Stimulated activated CD8-positive, alpha-beta memory T cell treated with anti-CD3 and anti-CD28 coated beads, Interleukin-12 subunit alpha, Interleukin-12 subunit beta, amount 100 ng/mL, for 24 hours (primary cell): ENCODE data around the gene KRT12.
"Not testable (repeated sequence)": the region's sequence is repeated elsewhere in the genome, so short reads cannot be mapped to it uniquely, and the experiment has no call there.

Experiments used
- DNase-seq: peaks from one replicate; pipeline ENCODE4 v3.0.0-alpha.2; 2020; ENCODE audit errors: extremely low read depth

Gene KRT12

DNA sequence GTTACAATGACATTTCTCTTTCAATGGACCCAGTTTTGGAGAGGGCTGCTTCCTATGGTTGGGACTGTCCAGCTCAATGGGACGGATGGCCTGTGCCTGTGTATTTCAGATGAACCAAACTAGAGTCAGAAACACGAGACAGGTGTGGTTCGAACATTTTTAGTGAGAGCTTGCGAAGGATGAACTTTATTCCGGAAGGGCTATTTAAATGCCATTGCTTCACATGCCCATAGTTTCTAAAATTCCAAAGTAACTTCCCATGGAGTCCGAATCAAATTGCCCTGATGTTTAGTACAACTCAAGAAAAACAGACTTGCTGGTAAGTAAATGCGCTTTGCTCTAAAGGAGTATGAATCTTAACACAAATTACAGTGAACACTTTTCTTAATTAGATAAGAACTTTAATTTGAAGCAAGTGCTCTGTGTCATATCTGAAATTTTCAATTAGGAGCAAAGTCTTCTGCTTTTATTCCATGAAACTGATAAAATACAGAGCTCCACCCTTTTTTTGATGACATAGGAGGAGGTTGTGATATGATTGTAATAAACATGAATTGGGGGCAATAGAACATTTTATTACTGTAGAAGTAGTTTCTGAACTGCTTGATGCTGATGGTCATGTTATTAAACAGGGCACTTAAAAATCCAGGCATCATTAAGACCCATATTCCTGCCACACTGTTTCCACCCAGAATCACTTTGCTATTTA is 16.8 kb upstream of the KRT12 start:
- no peak for DNase-seq

DNA sequence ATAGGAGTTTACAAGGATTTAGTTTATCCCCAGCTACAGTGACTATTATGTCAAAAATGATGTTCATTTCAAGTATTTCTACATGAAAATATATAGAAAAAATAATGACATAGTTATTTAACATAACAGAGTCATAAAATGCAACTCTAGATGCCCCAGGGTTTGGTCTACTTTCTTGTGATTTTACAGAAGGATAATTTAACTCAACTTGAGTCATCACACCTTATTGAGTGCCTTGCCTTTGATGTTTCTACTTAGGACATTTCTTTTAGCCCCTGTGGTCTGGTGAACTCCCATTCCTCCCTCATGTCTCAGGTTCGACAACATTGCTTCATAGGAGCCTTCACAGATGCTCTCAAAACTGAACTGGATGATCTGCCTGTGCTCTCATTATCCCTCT is 16.0 kb upstream of the KRT12 start:
- no peak for DNase-seq

DNA sequence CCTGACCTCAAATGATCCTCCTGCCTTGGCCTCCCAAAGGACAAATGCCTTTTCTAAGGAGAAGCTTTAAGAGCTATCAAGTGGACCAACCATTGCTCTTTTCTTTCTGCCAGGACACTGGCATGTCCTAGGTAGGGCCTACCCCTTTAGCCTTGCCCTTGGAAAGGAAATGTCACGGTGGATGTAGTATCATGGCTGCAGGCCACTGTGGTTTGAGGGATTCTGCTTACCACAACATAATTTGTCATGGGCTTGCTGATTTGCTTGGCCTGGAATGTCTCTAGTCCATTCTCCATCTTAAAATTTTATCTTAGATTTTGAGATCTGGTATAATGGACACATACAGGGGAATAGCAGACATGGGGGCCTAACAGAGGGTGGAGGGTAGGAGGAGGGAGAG is 12.0 kb upstream of the KRT12 start:
- no peak for DNase-seq

DNA sequence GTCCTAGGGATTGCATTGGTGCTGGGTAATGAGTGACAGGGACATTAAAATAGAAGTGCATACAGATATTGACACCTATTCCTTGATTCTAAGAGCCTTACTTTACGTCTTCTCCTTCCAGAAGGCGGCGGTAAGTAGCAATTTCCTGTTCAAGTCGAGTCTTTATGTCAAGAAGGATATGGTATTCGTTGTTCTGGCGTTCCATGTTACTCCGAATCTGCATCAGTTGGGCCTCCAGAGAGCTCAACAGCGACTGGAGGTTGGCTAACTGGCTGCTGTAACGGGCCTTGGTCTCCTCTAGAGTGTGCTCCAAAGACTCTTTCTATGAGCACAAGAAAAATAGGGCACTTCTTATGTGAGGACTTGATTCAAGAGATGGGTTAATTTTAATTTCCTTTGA is 11.0 kb upstream of the KRT12 start:
- DNase-seq, result no peak

DNA sequence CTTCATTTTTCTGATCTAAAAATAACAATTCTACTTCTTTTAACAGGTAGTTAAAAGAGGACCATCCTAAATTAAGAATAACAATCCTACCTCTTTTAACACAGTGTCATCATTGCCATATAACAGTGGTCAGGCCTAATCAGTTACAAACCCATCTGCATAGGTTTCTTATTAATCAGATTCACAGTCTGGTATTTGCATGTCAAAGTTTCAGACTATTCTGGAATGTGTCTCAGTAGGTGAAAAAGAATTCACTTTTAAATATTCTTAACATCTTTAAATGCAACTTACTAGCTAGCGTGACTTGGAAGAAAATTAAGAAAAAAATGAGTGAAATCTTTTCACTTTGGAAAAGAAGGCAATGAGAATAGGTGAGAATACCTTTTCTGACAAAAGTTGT is 6.8 kb upstream of the KRT12 start:
- DNase-seq, result no peak

DNA sequence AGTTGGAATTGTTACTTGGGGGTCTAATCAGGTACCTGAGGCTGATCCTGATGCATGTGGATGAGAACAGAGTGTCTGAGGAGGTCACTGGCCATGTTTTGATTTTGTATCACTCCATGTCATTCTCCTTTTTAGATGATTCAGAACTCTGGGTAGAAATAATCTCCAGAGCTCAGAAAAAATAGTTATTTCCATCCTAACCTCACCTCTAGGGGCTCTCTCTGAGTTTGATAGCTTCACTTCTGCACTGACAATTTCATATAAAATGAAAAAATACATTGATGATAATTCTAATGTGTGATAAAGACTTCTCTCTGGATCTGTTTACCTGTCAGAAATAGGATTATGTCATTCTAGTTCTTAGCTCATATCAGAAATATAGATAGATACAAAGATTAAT is 6.2 kb upstream of the KRT12 start:
- no peak for DNase-seq

DNA sequence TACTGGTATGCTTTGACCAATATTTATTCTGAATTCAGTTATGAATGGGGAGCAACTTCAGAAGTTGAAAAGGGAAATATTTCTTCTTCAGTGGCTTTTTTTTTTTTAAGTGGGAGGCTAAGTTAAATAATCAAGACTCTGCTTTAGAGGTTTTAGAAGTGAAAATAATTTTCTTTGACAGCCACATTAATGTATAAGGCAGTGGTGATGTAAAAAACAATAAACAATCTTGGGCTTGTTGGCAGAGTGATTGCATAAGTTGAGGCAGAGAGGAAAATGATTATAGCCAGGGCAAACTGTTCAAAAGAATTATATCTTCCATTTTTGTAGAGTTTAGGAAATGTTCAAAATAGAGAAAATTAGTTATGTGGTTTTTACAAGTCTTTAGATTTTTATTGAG is 5.4 kb upstream of the KRT12 start:
- DNase-seq, result no peak

DNA sequence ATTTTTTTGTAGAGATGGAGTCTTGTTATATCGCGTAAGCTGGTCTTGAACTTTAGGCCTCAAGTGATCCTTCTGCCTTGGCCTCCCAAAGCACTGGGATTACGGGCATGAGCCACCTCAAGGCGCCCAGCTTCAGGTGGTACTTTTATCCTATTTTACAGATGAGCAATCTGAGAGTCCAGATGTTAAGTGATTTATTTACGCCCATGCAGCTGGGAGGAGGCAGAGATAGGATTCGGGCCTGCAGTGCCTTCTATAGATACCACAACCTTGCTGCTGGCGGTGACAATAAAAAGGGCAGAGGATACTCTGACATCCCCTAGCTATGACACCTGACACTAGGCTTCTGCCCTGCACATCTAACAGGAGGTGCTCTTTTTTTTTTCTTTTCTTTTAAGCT is 4.3 kb upstream of the KRT12 start:
- no peak for DNase-seq

DNA sequence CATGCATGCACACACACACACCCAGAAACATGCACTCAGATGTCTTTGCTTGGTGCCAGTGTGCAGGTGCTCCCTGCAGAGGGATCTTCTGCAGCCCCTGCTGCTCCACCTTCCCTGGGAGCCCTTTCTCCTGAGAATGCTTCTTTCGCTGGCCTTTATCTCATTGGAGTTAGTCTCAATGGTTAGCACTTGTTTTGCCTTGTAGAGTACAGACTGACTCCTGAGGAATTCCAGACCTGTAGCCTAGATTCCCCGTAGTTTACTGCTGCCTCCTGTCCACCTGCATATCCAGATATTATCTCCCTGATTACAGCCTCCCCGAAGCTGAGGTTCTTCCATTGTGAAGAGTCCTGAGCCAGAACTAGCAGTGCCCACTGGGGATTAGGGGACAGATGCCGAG is 3.1 kb upstream of the KRT12 start:
- DNase-seq, result no peak

DNA sequence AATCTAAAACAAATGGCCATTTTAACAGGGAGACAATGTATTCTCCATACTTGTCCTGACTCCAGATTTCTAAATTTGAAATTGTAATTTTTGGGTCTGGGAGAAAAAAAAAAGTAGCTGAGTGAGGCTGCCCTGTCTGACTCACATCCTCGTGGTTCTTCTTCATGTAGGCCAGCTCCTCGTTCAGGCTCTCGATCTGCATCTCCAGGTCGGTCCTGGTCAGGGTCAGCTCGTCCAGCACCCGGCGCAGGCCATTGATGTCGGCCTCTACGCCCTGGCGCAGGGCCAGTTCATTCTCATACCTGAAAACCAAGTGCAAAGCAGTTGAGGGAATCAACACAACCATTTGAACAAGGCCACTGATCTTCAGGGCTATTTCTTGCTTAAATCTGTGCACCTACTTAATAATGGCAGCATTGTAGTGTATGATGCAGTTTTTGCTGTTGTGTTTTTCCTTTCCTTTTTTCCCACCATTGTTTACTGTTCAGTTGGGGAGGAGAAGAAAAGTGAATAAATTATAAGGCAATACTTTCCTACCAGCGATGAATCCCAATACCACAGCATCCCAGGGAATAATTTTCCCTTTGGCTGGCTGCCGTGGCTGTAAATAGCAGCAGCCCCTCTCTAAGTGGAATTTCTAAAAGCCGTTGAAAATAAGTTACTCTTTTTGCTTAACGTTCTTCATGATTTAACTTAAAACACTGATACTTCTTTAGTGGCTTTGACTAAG is 2.2 kb downstream of the KRT12 start:
- no peak for DNase-seq

DNA sequence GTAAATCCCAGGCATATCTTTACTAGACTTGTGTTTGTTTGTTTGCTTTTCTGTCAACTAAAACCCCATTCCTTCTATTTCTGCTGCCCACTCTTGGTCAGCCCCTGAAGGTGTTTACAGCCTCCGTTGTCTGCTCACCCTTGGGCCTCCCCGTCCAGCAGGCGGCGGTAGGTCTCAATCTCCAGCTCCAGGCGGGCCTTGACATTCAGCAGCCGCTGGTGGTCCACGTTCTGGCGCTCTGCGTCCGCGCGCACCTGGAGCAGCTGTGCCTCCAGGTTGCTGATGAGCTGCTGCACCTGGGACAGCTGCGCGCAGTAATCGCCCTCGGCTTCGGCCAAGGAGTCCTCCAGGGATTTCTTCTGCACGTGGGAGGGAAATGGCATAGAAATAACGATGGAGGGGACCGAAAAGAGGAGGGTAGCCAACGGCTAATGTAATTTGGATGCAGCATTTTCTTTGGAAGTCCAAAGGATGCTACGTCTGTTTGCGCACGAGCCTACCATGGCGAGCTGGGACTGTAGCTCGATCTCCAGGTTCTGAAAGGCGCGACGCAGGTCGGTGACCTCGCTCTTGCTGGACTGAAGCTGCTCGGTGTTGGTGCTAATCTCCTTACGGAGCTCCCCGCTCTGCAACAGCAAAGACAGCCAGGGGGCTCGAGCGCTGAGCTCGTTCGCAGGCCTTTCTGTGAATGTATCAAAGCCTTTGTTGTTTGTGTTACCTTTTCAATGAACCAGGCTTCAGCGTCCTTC is 3.9 kb downstream of the KRT12 start:
- DNase-seq, result no peak

DNA sequence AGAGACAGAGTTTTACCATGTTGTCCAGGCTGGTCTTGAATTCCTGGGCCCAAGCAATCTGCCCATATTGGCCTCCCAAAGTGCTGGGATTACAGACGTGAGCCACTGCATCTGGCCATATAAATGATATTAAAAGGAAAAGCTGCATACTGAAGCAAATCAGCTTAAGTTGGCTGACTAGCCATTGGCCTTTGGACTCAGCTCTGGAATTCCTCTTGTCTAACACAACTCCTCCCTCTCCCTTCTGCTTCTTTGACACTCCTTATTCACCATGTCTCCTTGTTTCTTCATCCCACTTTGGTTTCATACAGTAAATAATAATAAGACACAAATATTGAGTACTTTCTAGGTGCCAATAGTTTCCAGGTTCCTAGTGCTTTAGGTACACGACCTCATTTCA is 7.5 kb downstream of the KRT12 start:
- no peak for DNase-seq

DNA sequence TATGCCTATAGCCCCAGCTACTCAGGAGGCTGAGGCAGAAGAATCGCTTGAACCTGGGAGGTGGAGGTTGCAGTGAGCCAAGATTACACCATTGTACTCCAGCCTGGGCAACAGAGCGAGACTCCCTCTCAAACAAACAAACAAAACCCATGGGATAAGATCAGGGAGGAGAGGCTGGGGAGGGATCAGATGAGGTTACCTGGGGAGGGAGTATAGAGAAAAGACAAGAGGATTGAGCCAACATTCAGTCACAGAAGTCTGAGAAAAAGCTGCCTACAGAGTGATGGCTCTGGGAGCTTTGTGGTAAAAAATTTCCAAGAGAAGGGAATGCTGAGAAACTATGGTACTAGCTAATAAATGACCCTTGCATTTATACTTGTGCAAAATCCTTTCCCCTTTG is 8.4 kb downstream of the KRT12 start:
- not testable (repeated sequence) for DNase-seq

DNA sequence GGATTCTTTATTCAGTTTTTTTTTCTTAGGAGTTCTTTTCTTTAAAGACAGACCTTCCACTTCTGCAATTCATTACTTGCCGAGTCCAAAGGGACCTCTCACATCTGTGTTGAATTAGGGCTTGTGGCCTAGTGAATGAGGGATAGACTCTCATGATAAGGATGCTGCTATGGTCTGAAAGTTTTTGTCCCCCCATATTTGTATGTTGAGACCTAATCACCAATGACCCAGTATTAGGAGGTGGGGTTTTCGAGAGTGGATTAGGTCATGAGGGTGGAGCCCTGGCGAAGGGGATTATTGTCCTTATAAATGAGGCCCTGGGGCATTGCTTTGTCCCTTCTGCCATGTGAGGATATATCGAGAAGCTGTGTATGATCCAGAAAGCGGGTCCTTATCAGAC is 9.5 kb downstream of the KRT12 start:
- no peak for DNase-seq

DNA sequence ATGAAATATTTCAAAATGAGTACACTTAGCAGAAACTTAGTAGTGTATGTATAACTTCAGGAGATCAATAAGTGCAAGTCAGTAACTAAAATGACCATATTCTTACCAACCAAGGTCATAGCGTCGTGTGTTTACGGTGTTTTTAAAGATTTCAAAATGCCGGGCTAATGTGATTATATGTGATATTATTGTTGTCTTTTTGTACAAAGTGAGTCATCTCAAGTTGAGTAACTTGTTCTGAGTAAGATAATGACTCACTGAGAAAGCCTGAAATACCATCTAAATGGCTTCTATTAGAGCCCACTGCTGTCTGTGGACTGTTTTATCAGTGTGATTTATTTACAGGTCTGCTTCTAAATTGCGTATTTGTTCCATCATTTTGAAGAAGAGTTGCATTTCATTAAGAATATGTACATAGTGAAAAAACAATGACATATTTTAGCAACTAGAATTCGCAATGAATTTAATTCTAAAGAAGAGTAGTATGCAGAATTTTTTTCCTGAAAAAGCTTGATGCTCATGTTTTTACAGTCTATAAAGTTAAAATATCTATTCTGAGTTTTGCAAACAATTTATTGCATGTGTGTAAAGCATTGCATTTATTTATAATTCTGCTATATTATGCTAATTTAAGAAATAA is 12.7 kb downstream of the KRT12 start:
- no peak for DNase-seq

DNA sequence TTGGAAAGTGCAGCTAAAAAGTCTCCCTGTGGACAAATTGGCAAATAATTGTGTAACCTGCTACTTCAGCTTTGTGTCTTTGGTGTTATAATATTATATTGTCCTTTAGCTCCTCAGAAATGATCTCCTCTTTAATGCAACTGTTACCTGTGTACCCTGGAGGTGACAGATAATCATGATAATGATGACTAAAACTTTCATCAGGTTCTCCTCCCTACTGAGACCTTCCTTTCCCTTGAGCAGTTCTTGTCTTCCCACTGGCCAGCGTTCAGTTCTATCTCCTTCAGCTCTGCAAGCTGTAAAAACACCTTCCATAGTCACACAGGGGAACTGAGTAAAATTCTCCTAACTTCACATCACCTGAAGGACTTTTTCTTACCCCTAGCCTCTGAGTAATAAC is 14.7 kb downstream of the KRT12 start:
- DNase-seq, result no peak

DNA sequence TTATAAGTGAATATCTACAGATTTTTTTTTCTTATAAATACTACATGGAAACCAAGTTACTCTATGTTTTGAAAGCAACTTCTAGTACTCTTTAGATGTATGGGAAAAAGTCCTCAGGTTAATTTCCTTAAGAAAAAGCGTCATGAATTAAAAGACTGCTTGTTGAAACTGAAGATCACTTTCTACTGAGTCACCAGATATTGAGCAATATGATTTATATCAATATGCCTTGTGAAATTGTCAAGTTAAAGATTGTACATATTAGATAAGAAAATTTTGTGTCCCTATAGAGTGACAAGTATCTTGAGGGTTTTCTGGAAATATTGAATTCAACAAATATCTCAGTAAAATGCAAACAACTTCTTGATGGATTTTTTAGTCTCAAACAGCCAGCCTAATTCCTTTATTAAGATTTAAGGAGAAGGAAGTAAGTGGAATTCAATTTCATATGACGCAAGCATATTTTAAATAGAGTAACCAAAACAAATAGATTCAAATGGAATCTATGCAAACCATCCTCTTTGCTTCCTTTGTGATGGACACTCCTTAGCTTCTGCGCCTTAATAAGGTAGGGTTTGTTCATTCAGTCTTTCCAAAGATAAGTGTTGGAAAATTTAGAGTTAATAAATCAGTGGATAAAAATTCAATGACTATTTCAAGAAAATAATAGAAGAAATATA is 16.6 kb downstream of the KRT12 start:
- DNase-seq, result no peak

DNA sequence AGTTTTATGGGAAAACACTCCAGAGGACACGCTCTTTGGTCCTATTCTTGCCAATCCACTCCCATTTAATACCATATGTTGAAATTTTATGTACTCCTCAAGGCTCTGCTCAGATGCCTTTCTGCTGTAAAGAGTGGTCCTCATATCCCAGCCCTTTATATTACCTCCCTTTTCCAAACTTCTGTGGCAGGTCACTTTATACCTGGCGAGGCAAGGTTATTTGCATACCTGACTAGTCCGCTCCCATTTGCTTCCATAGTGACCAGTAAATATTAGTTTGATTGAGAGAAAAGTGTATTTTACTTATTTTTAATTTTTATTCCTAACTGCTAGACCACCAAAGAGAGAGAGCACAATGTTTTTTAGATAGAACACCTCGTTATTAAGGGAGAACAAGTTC is 17.3 kb downstream of the KRT12 start:
- DNase-seq, result no peak

DNA sequence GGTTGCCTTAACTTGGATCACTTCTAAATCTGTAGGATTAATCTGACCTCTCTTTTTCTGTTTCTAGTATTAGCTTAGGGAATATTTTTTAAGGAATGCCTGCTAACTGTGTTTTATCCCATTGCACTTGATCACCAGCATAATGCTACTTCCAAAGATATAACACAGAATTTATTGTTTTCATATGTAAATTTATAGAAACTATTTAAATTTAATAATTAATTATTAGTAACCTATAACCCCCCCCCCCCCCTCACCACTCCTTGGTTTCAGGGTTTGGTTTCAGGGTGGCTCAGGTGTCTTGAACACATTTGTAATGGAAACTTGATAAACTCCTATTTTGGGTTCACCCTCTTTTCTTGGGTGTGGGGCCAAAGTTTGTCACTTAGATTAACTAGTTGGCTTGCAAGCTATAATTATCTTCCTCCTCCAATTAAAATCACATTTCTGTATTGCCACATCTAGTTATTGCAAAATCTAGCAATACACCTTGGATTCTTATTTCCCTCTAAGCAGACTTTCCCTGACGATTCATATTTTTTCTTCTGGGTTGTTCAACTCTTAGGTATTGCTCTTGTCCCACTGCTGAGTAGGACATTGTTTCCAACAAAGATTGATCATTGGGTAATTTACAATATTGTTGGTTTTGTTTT is 18.3 kb downstream of the KRT12 start:
- DNase-seq, result no peak

DNA sequence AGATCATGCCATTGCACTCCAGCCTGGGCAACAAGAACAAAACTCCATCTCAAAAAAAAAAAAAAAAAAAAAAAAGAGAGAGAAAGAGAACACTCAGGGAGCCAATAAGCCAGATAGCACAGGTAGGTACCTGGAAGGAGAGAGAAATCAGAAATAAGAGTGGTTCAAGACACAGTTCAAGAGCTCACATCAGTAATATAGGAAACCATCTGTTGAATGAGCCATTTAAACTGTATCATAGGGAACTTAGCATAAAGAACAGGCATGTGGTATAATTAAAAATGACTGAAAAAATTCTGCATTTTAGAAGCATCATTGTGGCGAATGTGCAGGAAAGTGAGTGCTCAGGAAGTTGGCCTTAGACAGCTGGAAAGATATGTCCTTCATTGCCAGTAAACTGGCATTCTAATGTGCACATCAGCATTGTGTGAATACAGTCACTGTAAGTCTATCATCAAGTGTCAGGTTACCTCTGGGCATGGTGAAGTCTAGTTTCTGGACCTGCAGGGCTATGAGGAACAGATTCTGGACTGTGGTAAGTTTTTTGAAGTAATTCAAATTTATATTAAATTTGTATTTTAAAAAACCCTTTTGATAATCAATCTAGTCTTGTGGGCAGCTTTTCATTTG is 20.4 kb downstream of the KRT12 start:
- DNase-seq, result no peak

DNA sequence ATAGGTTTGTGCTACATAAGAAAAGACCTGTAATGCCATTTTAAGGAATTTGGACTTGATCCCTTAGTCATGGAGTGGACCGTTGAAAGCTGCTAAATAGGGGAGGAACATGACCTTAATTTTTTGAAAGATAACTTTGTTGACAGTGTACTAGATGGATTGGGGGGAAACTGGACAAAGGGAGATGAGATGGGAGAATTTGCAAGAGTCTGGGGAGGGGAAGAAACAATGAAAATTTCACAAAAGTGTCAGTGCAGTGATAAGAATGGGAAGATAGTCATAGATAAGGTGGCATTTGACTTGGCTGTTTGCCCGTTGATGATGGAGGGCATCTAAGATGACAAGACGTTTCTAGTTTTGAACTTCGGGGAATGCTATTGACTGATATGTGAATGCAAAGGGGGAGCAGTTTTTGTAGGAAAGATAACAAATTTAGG is 22.3 kb downstream of the KRT12 start:
- DNase-seq, result no peak
